OCI-LY7 (cell line): ENCODE measurements around the gene REEP3. TPM values are rescaled to one million over a fixed set of nuclear protein-coding genes. Genes with fewer than 3 reads are reported as not detected.

ENCODE experiments used
- BruUV-seq: library from RNA; stranded (reverse); fragments of 400-500 nt; replicated peaks from 2 replicates; lab custom pipeline; 2021; lab: Mats Ljungman, UMichigan
- CTCF ChIA-PET: fragments of 300-600 bp; sonication (Branson Sonifier 250); formaldehyde crosslinking; loops from one replicate; lab custom pipeline; 2022; ENCODE audit warnings: antibody characterized with exemption; ENCODE audit not compliant: unreplicated experiment; lab: Charles Lee
- POLR2A ChIA-PET: fragments of 300-600 bp; sonication (Branson Sonifier 250); formaldehyde crosslinking; loops from one replicate; lab custom pipeline; 2022; ENCODE audit warnings: antibody characterized with exemption; lab: Charles Lee
- DNase-seq: peaks from one replicate; pipeline ENCODE4 v3.0.0-alpha.2; 2015; ENCODE audit warnings: low spot score
- H2AFZ ChIP-seq: fragments of 200-600 bp; sonication (generic), shearing (Covaris generic); 2 replicates; pipeline ENCODE4 v1.6.1; 2014; ENCODE audit warnings: mild to moderate bottlenecking, antibody characterized with exemption, low read length, moderate library complexity
- H3K27ac ChIP-seq: fragments of 200-600 bp; sonication (generic); 2 replicates; pipeline ENCODE4 v1.5.1; 2014; ENCODE audit warnings: mixed run types, low read depth, mild to moderate bottlenecking, moderate library complexity, low read length, inconsistent platforms; ENCODE audit not compliant: poor library complexity, severe bottlenecking
- H3K36me3 ChIP-seq: fragments of 200-600 bp; sonication (generic); 2 replicates; pipeline ENCODE4 v1.6.1; 2014; ENCODE audit warnings: mild to moderate bottlenecking, antibody characterized with exemption, low read length, moderate library complexity, mixed read lengths; ENCODE audit not compliant: insufficient read depth
- H3K4me1 ChIP-seq: fragments of 200-600 bp; sonication (generic); 2 replicates; pipeline ENCODE4 v1.5.1; 2014; ENCODE audit warnings: mild to moderate bottlenecking, low read length; ENCODE audit not compliant: insufficient read depth, poor library complexity, severe bottlenecking
- H3K4me2 ChIP-seq: fragments of 200-600 bp; sonication (generic); 2 replicates; pipeline ENCODE4 v1.6.1; 2014; ENCODE audit warnings: mild to moderate bottlenecking, low read length
- H3K4me3 ChIP-seq: fragments of 200-600 bp; sonication (generic); 2 replicates; pipeline ENCODE4 v1.5.1; 2014; ENCODE audit warnings: mild to moderate bottlenecking, low read depth, low read length; ENCODE audit not compliant: poor library complexity, severe bottlenecking
- H3K79me2 ChIP-seq: fragments of 200-600 bp; sonication (generic); 2 replicates; pipeline ENCODE4 v1.6.1; 2016; ENCODE audit warnings: low read depth, mild to moderate bottlenecking, low read length, moderate library complexity, mixed read lengths; ENCODE audit not compliant: insufficient read depth
- H3K9me2 ChIP-seq: fragments of 200-600 bp; sonication (generic); 2 replicates; pipeline ENCODE4 v1.6.1; 2016; ENCODE audit warnings: mild to moderate bottlenecking, low read length, mixed read lengths; ENCODE audit not compliant: insufficient read depth
- H3K9me3 ChIP-seq: fragments of 200-600 bp; sonication (generic); 2 replicates; pipeline ENCODE4 v1.6.1; 2014; ENCODE audit warnings: mild to moderate bottlenecking, mixed run types, low read length, mixed read lengths
- H4K20me1 ChIP-seq: fragments of 200-600 bp; sonication (generic); 2 replicates; pipeline ENCODE4 v1.6.1; 2014; ENCODE audit warnings: mild to moderate bottlenecking, antibody characterized with exemption, low read length, moderate library complexity, mixed read lengths; ENCODE audit not compliant: insufficient read depth
- EZH2phosphoT487 ChIP-seq: fragments of 200-600 bp; sonication (generic); IDR thresholded peaks from 2 replicates; pipeline ENCODE4 v1.6.1; 2018; ENCODE audit warnings: low read depth, borderline replicate concordance, mild to moderate bottlenecking, mixed run types, antibody characterized with exemption, low read length, moderate library complexity, mixed read lengths
- intact Hi-C: fragments of 100-400 bp; cut with micrococcal nuclease; formaldehyde crosslinking; loops from one replicate; pipeline ENCODE4 v1.10.0; 2022; ENCODE audit not compliant: unreplicated experiment
- total RNA-seq, 2 experiments: library from RNA; depleted of rRNA in 1 of 2; stranded (reverse); fragments of >200 nt in 1 of 2; shearing (Covaris generic) in 1 of 2; gene quantifications; 2 replicates each; pipeline ENCODE4 v1.2.3, GENCODE V29; 2014 to 2022
- TF ChIP-seq, protein P1 (sequence below): fragments of 200-600 bp; sonication (generic); conservative IDR thresholded peaks from 2 replicates; pipeline ENCODE4 v1.5.1; 2014; ENCODE audit warnings: mild to moderate bottlenecking, antibody characterized with exemption, low read length, moderate library complexity, mixed read lengths

REEP3 gene
- total RNA-seq, 2 experiments from 2014 or later = 3.6 to 11.0 TPM

DNA sequence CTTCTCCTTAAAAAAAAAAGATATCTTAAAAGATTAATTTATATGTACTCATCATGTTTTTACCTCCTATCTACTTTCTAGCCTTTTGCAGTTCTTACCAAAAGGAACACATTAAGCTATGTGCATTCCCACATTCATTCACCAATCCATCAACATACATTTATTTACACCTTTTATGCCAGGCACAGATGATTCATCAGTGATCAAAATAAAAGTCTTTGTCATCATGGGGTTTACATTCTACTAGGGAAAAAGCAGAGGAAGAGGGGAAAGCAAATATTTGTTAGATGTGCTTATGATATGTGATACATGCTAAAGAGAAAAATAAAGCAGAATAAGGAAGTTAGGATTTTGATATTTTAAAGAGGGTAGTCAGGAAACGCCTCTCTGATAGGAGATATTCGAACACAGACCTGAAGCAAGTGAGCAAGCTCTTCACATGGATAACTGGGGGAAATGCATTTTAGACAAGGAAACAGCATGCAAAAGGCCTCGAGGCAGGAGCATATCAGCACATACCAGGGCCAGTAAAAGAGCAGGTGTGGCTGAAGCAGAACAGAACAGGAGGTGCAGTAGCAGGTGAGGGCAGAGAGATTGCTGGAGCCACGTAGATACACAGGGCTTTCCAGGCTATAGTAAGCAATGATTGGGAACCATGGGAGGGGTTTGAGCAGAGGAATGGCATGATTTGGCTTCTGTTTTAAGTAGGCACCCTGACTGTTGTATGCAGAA is 67.4 kb downstream of the REEP3 start:
- no TSS peak for BruUV-seq
- TF ChIP-seq, protein P1, sequence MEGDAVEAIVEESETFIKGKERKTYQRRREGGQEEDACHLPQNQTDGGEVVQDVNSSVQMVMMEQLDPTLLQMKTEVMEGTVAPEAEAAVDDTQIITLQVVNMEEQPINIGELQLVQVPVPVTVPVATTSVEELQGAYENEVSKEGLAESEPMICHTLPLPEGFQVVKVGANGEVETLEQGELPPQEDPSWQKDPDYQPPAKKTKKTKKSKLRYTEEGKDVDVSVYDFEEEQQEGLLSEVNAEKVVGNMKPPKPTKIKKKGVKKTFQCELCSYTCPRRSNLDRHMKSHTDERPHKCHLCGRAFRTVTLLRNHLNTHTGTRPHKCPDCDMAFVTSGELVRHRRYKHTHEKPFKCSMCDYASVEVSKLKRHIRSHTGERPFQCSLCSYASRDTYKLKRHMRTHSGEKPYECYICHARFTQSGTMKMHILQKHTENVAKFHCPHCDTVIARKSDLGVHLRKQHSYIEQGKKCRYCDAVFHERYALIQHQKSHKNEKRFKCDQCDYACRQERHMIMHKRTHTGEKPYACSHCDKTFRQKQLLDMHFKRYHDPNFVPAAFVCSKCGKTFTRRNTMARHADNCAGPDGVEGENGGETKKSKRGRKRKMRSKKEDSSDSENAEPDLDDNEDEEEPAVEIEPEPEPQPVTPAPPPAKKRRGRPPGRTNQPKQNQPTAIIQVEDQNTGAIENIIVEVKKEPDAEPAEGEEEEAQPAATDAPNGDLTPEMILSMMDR = no peak
- no peak for TF ChIP-seq EZH2phosphoT487
- H3K9me3 ChIP-seq = no peaks in the 10 kb centered on the region
- H2AFZ ChIP-seq = no peak overlapping the region
- intact Hi-C loops = no loop called here
- H3K36me3 ChIP-seq = no peaks in the 10 kb centered on the region
- no peaks in the 10 kb centered on the region for H3K9me2 ChIP-seq
- no peak for DNase-seq
- H4K20me1 ChIP-seq = no peaks in the 10 kb centered on the region
- H3K4me1 ChIP-seq = no peaks in the 10 kb centered on the region
- H3K27ac ChIP-seq = no peak overlapping the region
- ChIA-PET CTCF (no interaction called here), POLR2A (interaction anchor here (1.6 kb wide), 1 partner anchor 28 kb away, joined by 6 read pairs; no protein-coding TSS in a partner anchor)
- no peaks in the 10 kb centered on the region for H3K79me2 ChIP-seq
- H3K4me3 ChIP-seq = no peak overlapping the region
- H3K4me2 ChIP-seq = no peak overlapping the region

DNA sequence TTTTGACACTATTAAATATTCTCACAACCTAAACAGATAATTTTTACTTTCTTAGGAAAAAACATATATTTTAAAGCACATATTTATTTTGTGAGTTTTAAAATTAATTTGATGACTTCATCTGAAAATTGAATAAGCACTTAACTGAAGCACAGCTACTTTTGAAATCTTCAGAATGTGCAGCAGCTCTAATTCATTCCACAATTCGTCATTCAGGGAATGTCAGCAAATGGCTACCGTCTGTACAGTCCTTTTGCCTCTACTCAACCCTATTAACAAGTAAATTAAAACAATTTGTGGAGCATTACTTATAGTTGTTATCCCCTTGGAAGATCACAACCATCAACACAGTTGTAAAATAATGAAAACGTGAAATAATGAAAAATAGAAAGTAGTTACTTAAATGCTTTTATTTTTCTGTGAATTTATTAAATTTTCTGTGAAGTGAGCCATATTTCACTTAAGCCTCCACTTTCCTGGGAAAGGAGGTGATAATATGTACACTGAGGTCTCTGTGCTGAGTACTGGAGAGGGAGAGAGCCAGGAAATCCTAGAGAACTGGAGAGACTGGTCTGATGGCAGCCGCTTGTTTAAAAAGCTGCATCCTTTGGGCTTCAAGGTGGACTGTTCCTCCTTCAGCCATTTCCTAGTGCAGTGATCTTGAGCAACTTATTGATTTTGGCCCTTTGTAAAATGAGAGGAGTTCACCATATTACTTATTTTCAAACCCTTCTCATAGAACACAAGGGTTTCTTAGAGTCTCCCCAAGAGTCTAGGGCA is 70.6 kb downstream of the REEP3 start:
- no TSS peak for BruUV-seq
- no peaks in the 10 kb centered on the region for H3K4me1 ChIP-seq
- H2AFZ ChIP-seq = no peak overlapping the region
- ChIA-PET POLR2A (interaction anchor here (0.6 kb wide), 1 partner anchor 36 kb away, joined by 3 read pairs; no protein-coding TSS in a partner anchor), CTCF (no interaction called here)
- DNase-seq = no peak
- no peaks in the 10 kb centered on the region for H3K79me2 ChIP-seq
- H3K27ac ChIP-seq = no peak overlapping the region
- intact Hi-C loops = no loop called here
- no peaks in the 10 kb centered on the region for H3K9me2 ChIP-seq
- no peak overlapping the region for H3K4me3 ChIP-seq
- no peak overlapping the region for H3K4me2 ChIP-seq
- H4K20me1 ChIP-seq = no peaks in the 10 kb centered on the region
- no peaks in the 10 kb centered on the region for H3K36me3 ChIP-seq
- no peaks in the 10 kb centered on the region for H3K9me3 ChIP-seq
- TF ChIP-seq EZH2phosphoT487 = no peak
- TF ChIP-seq, protein P1 = no peak
